HG02840 (cell line): Measurements from ENCODE around the gene VCP.

ENCODE experiments used
- ATAC-seq: cut with Tn5 transposase; IDR thresholded peaks from one replicate; pipeline ENCODE4 v1.9.1; 2021; ENCODE audit warnings: mild to moderate bottlenecking, moderate library complexity, moderate number of reproducible peaks; ENCODE audit not compliant: unreplicated experiment, low FRiP score

Gene VCP

DNA sequence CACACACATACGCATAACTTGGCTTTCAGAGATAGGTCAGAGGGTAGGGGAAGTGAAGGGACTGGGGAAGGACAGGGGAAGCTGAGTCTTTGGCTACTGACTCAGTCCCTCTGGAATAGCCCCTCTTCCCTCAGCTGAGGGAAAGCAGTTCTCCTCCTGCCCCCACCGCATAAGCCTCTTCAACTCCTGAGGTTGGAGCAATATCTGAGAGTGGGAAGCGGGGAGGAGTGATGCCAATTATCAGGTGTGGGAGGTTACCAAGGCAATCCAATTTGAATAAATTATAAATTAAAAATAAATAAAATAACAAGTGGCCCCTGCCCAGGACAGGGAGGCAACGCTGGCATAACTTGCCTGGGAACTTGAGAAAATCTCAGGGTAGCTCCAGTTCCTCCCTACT lies 32.2 kb upstream of the VCP start:
- ATAC-seq = no peak

GRCh38 chr9:35103660-35104191 lies 31.3 kb upstream of the VCP start:
- no peak for ATAC-seq

GRCh38 chr9:35102769-35103659 lies 30.6 kb upstream of the VCP start, which contains the start of gene STOML2:
Gene STOML2 (minus strand): TSS chr9:35103131. CDS start chr9:35103094, 37 bp downstream.
- ATAC-seq = peak; percentile 93

GRCh38 chr9:35102465-35102768 lies 30.0 kb upstream of the VCP start:
- peak; percentile 7 for ATAC-seq

DNA sequence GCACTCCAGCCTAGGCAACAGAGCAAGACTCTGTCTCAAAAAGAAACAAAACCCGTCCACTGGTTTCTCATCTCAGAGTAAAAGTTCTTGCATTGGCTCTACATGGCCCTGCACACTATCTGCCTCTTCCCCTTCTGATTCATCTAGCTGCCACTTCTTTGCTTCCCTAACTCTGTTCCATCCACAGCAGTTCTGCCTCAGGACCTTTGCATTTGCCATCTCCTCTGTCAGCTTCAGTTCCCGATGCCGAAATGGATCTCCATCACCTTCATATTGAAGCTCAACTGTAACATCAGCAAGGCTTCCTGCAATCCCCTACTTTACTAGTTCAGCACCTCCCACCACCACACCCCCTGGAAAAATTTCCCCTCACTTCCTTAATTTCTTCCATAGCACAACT lies 25.1 kb upstream of the VCP start:
- no peak for ATAC-seq

DNA sequence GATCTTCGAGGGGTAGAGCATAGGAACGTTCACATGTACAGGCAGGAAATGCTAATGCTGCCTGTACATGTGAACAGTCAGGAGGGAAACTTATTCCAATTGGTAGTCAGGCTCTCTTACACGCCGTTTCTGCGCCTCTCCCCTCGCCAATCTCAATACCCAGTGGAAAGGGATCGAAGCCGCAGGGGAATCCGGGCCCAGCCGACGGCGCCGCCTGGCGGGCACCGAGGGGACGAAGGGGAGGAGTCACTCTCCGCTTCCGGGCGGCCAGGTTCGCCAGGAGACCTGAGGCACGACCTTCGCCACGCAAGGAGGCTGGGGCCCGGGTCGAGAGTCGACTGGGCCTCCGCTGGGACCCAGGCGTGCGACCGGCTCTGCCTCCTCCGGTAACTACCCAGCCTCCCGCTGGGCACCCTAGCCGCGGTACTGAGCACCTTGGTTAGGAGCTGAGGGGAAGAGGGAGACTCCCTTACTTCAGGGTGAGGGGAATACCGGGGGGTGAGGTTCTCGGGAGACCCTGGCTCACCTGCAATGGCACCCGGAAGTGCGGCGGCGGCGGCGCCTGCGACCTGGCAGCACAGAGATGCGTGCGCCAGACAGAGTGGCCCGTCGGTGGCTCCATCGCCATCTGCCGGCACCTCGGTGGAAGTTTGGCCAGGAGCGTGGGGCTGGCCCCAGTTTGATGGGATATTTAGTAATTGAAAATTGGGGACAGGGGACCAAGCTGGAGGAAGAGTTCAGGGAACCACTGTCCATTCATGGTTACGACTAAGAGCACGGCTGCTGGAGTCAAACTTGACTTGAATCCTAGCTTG lies 23.8 kb upstream of the VCP start, which contains the start of gene PIGO:
Gene PIGO (minus strand): TSS at position 557 of the 815 bp plus-strand sequence. CDS start 1,026 bp downstream, outside the sequence.
- ATAC-seq = peak; percentile 84

- no peak for ATAC-seq
Measured at GRCh38 chr9:35091536-35091935, 19.1 kb upstream of the VCP start.

- no peak for ATAC-seq
Measured at GRCh38 chr9:35089434-35089833, 17.0 kb upstream of the VCP start.

DNA sequence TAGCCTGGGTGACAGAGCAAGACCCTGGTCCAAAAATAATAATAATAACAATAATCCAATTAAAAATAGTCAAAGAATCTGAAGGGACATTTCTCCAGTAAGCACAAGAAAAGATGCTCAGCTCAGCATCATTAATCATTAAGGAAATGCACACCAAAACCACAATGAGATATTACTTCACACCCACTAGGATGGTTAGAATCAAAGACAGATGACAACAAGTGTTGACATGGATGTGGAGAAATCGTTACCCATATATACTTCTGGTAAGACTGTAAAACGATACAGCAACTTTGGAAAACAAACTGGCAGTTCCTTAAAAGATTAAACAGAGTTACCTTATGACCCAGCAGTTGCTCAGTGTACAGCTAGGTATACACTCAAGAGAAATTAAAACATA lies 12.7 kb upstream of the VCP start:
- ATAC-seq = no peak

- peak; percentile 88 for ATAC-seq
Measured at GRCh38 chr9:35079426-35080341, 7.3 kb upstream of the VCP start, which contains the start of gene FANCG. Gene FANCG (minus strand): TSS chr9:35079942. CDS start chr9:35079524, 418 bp downstream.

GRCh38 chr9:35079041-35079425 lies 6.6 kb upstream of the VCP start:
- no peak for ATAC-seq

DNA sequence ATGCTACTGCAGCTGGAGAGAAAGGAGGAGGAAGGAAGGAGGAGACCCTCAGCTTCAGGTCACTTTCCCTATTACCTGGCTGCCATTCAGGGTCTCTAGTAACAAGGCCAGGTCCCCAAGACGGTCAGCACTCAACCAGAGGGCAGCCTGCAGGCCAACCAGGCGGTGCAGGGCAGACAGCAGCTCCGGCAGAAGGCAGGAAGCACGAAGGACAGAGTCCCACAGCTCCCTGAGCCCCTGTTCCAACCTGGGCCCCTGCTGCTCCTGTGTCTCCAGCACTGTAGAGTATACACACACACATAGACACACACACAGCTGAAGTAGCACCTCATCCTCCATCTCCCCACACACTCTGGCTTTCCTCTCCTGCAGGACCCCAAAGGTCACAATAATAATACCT lies 5.6 kb upstream of the VCP start:
- no peak for ATAC-seq

DNA sequence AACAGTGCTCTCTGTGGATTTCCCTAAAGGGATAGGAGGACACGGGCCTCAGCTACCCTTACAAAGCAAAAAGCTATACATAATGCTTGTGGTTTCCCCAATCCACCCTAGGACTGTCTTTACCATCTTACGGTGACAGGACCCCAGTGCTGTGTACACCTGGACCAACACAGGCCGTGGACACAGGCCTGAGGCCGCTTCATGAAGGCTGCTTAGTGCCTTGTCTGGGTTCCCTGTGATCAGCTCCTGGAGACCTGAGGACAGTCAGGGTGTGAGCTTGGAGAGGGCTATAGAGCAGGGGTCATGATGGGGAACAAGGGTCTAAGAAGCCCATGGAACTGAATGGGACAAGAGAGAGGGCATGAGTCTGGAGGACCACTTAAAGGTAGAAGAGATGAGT lies 4.4 kb upstream of the VCP start:
- no peak for ATAC-seq

DNA sequence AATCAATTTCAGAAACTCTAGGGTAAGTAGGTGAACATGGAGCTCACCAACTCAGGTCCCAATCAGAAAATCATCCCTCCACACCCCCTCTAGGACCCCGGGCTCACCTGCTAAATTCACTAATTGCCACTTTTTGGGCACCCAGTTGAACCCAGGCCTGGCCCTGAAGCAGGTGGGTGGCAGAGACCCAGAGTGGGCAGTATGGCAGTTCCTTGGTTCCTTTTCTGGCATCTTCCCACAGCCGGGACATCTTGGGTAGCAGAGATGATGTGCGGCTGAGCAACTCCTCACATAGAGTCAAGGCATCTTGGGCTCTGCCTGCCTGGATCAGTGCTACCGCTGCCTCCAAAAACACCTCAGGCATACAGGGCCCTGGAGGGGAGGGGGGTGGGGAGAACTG lies 2.9 kb upstream of the VCP start:
- ATAC-seq = no peak

- no peak for ATAC-seq
Measured at GRCh38 chr9:35074791-35075190, 2.4 kb upstream of the VCP start.

DNA sequence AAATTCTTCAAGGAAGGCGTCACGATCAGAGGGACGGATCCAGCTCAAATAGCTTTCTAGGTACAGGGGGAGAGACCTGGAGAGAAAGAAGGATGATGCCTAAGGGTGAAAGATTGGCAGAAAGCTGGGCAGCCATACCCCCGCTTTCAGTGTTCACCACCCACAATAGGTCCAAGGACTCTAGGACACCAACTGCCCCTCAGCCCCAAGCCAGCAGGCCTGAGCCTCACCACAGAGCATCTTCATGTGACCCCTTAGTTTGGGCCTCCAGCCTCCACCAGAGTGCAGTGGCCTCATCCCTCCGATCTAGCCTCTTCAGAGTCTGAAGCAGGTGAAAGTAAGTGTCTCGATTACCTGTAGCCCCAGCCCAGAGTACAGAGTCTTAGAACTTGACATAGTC lies 1.7 kb upstream of the VCP start:
- ATAC-seq = no peak

DNA sequence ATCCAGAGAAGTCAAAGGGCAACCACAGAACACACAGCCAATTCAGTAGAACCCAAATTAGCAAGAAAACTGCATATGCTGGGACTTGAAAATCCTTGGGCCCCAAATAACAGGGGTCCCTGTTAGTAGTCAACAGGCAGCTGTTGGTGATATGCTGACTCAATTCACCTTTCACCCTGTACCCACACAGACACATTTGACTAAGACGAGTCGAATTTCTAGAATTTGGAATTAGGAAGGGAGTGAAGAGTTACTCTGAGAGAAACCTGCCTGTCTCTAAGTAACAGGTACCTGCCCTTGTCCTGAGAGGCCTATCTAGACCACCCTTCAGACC lies 821 bp upstream of the VCP start:
- no peak for ATAC-seq

DNA sequence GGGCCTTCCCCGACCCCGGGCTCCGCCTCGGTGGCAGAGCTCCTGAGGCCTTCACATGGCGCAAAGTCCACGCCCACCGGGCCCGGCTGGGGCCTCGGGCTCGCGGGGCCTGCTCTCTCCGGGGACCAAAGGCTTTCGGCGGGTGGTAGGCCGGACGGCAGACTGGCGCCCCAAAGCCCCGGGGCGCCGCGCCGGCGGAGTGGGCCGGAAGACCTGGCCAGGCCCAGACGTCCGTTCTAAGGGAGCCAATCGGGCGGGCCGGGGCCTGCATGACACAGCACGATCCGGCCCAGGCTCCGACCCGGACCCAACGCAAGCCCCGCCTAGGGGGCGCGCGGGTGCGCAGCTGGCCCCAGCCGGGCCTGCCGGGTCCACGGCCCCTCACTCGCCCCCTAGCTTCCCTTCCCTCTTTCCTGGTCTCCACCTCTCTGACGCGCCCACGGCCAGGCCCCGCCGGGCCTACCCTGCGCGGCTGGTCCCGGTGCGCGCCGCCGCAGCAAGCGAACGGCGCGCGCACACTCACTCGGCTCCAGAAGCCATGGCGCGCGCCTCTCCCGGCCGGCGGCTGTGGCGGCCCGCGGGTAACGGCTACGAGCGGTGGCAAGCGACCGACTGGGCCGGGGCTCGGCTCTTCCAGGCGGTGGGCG lies 488 bp downstream of the VCP start:
- peak; percentile 56 for ATAC-seq

DNA sequence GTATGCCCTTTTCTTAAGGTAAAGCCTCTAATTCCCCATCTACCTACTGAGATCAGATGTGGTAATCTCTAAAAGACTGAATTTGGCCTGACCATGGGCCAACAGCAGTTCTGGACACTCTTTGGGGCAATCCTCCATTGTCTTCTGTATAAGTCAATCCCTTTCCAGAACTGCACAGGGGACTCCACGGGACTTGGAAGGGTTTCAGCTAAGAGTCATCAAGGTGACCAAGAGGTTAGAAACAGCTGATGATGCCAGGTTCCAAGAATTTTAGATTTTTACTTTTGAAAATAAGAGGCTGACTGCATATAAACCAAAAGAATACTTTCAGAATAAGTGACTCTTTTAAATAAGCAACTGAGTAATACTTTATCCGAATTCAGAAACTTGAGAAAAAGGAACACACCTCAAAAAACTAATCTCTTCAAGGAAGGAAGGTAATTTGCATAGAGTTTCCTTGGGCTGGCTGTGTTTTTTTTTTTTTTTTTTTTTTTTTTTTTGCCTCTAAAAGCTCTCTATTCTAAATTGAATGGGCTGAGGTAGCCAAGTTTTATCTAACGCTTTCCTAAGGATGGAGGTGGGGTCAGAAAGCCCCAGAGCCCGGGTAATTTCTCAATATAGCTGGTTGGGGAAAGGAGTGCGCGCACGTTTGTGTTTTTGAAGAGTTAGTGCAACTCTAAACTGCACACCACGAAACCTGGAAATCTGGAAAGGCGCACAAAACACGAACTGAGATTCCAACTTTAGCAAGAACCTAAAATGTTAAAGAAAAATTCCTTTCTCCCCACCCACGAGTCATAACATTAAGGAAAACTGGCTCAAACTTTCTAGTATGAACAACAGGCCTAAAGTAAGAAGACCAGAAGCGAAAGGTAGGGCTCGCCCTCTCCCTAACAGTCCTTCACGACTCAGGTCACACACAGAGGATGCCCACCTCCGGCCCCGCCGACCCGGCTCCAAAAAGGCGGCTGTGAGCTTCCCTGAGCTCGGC lies 1.3 kb downstream of the VCP start:
- no peak for ATAC-seq
